Mesenchymal stem cell (in vitro differentiated cells and primary cell): Measurements from ENCODE around the gene NPTXR.

ENCODE experiments used
- DNase-seq: peaks from one replicate; pipeline ENCODE4 v3.0.0-alpha.2; 2013
- H2AFZ ChIP-seq: one replicate; pipeline ENCODE4 v1.6.1; 2013; ENCODE audit warnings: low read depth, mild to moderate bottlenecking, control low read depth, inconsistent platforms, low read length, moderate library complexity
- H2AK5ac ChIP-seq: 2 replicates; pipeline ENCODE4 v1.6.1; 2013; ENCODE audit warnings: low read length, moderate library complexity, mild to moderate bottlenecking, inconsistent platforms; ENCODE audit not compliant: severe bottlenecking
- H2BK120ac ChIP-seq: one replicate; pipeline ENCODE4 v1.6.1; 2013; ENCODE audit warnings: low read depth, mild to moderate bottlenecking, inconsistent platforms, low read length, moderate library complexity
- H2BK12ac ChIP-seq, 2 experiments: one replicate each; pipeline ENCODE4 v1.6.1; 2013; ENCODE audit warnings: inconsistent platforms in 2 of 2, low read length in 2 of 2, mild to moderate bottlenecking in 2 of 2, moderate library complexity in 2 of 2, control low read depth in 1 of 2
- H2BK15ac ChIP-seq: one replicate; pipeline ENCODE4 v1.6.1; 2013; ENCODE audit warnings: mild to moderate bottlenecking, low read depth, inconsistent platforms; ENCODE audit not compliant: poor library complexity, severe bottlenecking
- H2BK5ac ChIP-seq: 2 replicates; pipeline ENCODE4 v1.6.1; 2013; ENCODE audit warnings: low read depth, mild to moderate bottlenecking, low read length, control low read depth, inconsistent platforms; ENCODE audit not compliant: poor library complexity, severe bottlenecking
- H3K14ac ChIP-seq, 2 experiments: one replicate each; pipeline ENCODE4 v1.6.1; 2013; ENCODE audit warnings: inconsistent platforms in 2 of 2, low read length in 2 of 2, control low read depth in 1 of 2, mild to moderate bottlenecking in 1 of 2, moderate library complexity in 1 of 2
- H3K18ac ChIP-seq, 2 experiments: one replicate each; pipeline ENCODE4 v1.6.1; 2013; ENCODE audit warnings: inconsistent platforms in 2 of 2, low read length in 2 of 2, control low read depth in 1 of 2, low read depth in 1 of 2, mild to moderate bottlenecking in 1 of 2
- H3K23ac ChIP-seq, 2 experiments: one replicate each; pipeline ENCODE4 v1.6.1; 2013; ENCODE audit warnings: inconsistent platforms in 2 of 2, low read length in 2 of 2, mild to moderate bottlenecking in 2 of 2, moderate library complexity in 2 of 2, control low read depth in 1 of 2
- H3K27ac ChIP-seq: 2 replicates; pipeline ENCODE4 v1.5.1; 2013; ENCODE audit warnings: mild to moderate bottlenecking, moderate library complexity, low read length, control low read depth, inconsistent platforms; ENCODE audit not compliant: poor library complexity, severe bottlenecking
- H3K27me3 ChIP-seq, 2 experiments: 2 replicates each; pipeline versions ENCODE4 v1.6.1 to v1.7.0; 2013; ENCODE audit warnings: low read length in 2 of 2, mild to moderate bottlenecking in 2 of 2, moderate library complexity in 2 of 2, control low read depth in 1 of 2, inconsistent platforms in 1 of 2; ENCODE audit not compliant: control insufficient read depth in 1 of 2, insufficient read depth in 1 of 2
- H3K36me3 ChIP-seq, 2 experiments: 2 replicates each; pipeline versions ENCODE4 v1.6.1 to v1.7.0; 2013; ENCODE audit warnings: low read length in 2 of 2, control low read depth in 1 of 2, inconsistent platforms in 1 of 2, low read depth in 1 of 2, mild to moderate bottlenecking in 1 of 2; ENCODE audit not compliant: insufficient read depth in 2 of 2, control insufficient read depth in 1 of 2
- H3K4ac ChIP-seq, 2 experiments: one replicate each; pipeline ENCODE4 v1.6.1; 2013; ENCODE audit warnings: inconsistent platforms in 2 of 2, low read length in 2 of 2, mild to moderate bottlenecking in 2 of 2, moderate library complexity in 2 of 2, control low read depth in 1 of 2, low read depth in 1 of 2
- H3K4me1 ChIP-seq: 2 replicates; pipeline ENCODE4 v1.6.1; 2013; ENCODE audit warnings: low read depth, low read length, control low read depth; ENCODE audit not compliant: control insufficient read depth, insufficient read depth
- H3K4me2 ChIP-seq: 2 replicates; pipeline ENCODE4 v1.6.1; 2013; ENCODE audit warnings: low read length, mild to moderate bottlenecking, inconsistent platforms; ENCODE audit not compliant: poor library complexity, severe bottlenecking
- H3K4me3 ChIP-seq, 2 experiments: 2 replicates each; pipeline versions ENCODE4 v1.5.1 to v1.7.0; 2013; ENCODE audit warnings: low read length in 2 of 2, mild to moderate bottlenecking in 2 of 2, control low read depth in 1 of 2, low read depth in 1 of 2; ENCODE audit not compliant: insufficient read depth in 1 of 2
- H3K79me1 ChIP-seq: replicated peaks from 2 replicates; pipeline ENCODE4 v1.6.1; 2013; ENCODE audit warnings: mild to moderate bottlenecking, control low read depth, low read length, inconsistent platforms; ENCODE audit not compliant: poor library complexity, severe bottlenecking
- H3K9ac ChIP-seq: 2 replicates; pipeline ENCODE4 v1.7.0; 2013; ENCODE audit warnings: mild to moderate bottlenecking, low read length, moderate library complexity
- H3K9me3 ChIP-seq: 2 replicates; pipeline ENCODE4 v1.7.0; 2013; ENCODE audit warnings: mild to moderate bottlenecking, low read length; ENCODE audit not compliant: control insufficient read depth
- H4K8ac ChIP-seq: one replicate; pipeline ENCODE4 v1.6.1; 2013; ENCODE audit warnings: inconsistent platforms, mild to moderate bottlenecking, low read length, moderate library complexity
- H4K91ac ChIP-seq: one replicate; pipeline ENCODE4 v1.6.1; 2013; ENCODE audit warnings: mild to moderate bottlenecking, low read length, inconsistent platforms
- WGBS: methylation state at CpG from one replicate; pipeline ENCODE4 v1.1.7; 2013; ENCODE audit warnings: mixed read lengths; 5-methylcytosine and 5-hydroxymethylcytosine counted together

The NPTXR gene

DNA sequence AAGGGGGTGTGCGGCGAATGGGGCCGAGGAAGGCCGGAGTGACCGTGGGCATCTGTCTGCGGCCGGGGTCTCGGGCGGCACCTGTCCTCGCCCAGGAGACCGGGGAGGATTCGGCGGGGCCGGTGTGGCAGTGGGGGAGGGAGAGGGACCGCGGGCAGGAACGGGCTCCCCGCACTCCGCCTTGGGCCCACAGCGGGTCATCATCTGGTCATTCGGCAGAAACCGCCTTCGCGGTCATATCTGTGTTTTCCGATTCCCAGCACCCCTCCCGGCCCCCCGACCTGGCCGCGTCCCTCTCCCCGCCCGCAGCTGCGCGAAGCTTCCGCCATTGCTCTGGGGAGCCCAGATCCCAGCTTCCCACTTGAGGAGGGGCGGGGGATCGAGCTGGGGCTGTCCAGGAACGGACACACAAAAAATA, 29.0 kb upstream of the NPTXR start:
- Histone ChIP-seq H3K4me2 (peak overlapping the region; percentile 85), H2BK120ac (peak overlapping the region; percentile 90), H3K9me3 (peaks cover under 1% of the 10 kb centered on the region), H2AFZ (peak overlapping the region; percentile 86), H2BK5ac (peak overlapping the region; percentile 84), H3K4me1 (peaks cover 14% of the 10 kb centered on the region), H4K91ac (peak overlapping the region; percentile 97), H2AK5ac (no peak overlapping the region), H2BK15ac (peak overlapping the region; percentile 98), H3K4me3 (peak overlapping the region; percentile 77 to 89), H3K27me3 (peaks cover 5 to 13% of the 10 kb centered on the region in 2 experiments), H4K8ac (peak overlapping the region; percentile 99), H3K27ac (peak overlapping the region; percentile 82), H3K36me3 (peaks cover 15 to 22% of the 10 kb centered on the region in 2 experiments), H3K23ac (peak overlapping the region; percentile 51 to 70), H3K18ac (peak overlapping the region; percentile 97), H3K9ac (peak overlapping the region; percentile 98), H3K4ac (peak overlapping the region; percentile 46 to 93), H3K79me1 (peaks cover 18% of the 10 kb centered on the region), H3K14ac (peak overlapping the region in 1 of 2 experiments; percentile 98), H2BK12ac (peak overlapping the region; percentile 57 to 91)
- DNase-seq = peak; percentile 61
- 1% methylated on average over 34 of the region's 37 CpGs for WGBS

DNA sequence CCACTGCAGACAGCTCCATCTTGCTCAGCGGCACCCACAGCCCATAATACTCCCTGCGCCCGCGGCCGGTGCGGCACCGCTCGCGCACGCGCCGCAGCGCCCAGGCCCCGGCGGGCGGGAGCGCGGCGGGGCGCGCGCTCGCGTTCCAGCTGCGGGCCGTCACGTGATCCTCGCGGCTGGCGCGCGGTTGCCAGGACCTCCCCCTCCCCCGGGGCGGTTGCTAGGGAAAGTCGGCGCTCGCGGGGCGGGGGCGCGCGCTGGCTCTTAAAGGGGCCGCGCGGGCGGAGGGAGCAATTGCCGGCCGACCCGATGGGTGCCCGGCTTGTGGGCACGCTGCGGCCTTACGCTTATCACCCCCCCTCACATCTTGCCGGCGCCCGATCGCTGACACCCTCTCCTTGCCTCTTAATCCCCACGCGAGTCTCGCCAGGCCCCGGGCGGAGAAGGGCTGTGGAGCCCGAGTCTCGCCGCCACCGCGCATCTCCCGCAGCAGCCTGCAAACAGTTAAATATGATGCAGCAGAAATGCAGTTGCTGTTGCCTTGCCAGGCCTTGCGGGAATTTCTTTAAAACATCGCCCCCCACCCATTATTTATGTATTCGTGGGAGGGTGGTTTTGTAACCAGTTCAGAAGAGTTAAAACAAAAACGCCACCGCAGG, 28.5 kb upstream of the NPTXR start, which contains the start of gene CBX6:
TSS of gene CBX6 (minus strand) at position 45 of the 659 bp plus-strand sequence. CDS start at position 19, 26 bp downstream.
- H3K36me3 ChIP-seq = peaks cover 20 to 28% of the 10 kb centered on the region in 2 experiments
- H3K4me1 ChIP-seq = peaks cover 14% of the 10 kb centered on the region
- H2BK12ac ChIP-seq = peak within 1 kb of the TSS; percentile 57 to 91
- H3K27ac ChIP-seq = peak within 1 kb of the TSS; percentile 82
- peak within 1 kb of the TSS in 1 of 2 experiments; percentile 98 for H3K14ac ChIP-seq
- H3K9ac ChIP-seq = peak within 1 kb of the TSS; percentile 98
- peak; percentile 92 for DNase-seq
- H3K4ac ChIP-seq = peak within 1 kb of the TSS; percentile 46 to 93
- H3K18ac ChIP-seq = peak within 1 kb of the TSS; percentile 97
- H2AK5ac ChIP-seq = peak within 1 kb of the TSS; percentile 11
- H4K91ac ChIP-seq = peak within 1 kb of the TSS; percentile 97
- H3K23ac ChIP-seq = peak within 1 kb of the TSS; percentile 51 to 91
- peak within 1 kb of the TSS; percentile 98 for H2BK15ac ChIP-seq
- H4K8ac ChIP-seq = peak within 1 kb of the TSS; percentile 99
- no peaks in the 10 kb centered on the region for H3K9me3 ChIP-seq
- H3K4me3 ChIP-seq = peak within 1 kb of the TSS; percentile 80 to 89
- H3K27me3 ChIP-seq = peaks cover 5 to 11% of the 10 kb centered on the region in 2 experiments
- H2BK5ac ChIP-seq = peak within 1 kb of the TSS; percentile 84
- under 1% methylated on average over 55 of the region's 73 CpGs for WGBS
- peak within 1 kb of the TSS; percentile 86 for H3K4me2 ChIP-seq
- H2BK120ac ChIP-seq = peak within 1 kb of the TSS; percentile 90
- peaks cover 23% of the 10 kb centered on the region for H3K79me1 ChIP-seq
- H2AFZ ChIP-seq = peak within 1 kb of the TSS; percentile 86

- Histone ChIP-seq H3K14ac (peak overlapping the region in 1 of 2 experiments; percentile 75), H3K4ac (peak overlapping the region in 1 of 2 experiments; percentile 71), H4K8ac (peak overlapping the region; percentile 76), H4K91ac (no peak overlapping the region), H2BK12ac (no peak overlapping the region), H3K27me3 (peaks cover 5 to 11% of the 10 kb centered on the region in 2 experiments), H2BK15ac (peak overlapping the region; percentile 55), H3K27ac (peak overlapping the region; percentile 80), H3K9me3 (no peaks in the 10 kb centered on the region), H3K79me1 (peaks cover 26% of the 10 kb centered on the region), H3K36me3 (peaks cover 27 to 30% of the 10 kb centered on the region in 2 experiments), H3K23ac (no peak overlapping the region), H3K4me3 (peak overlapping the region; percentile 80 to 85), H3K9ac (peak overlapping the region; percentile 89), H3K4me2 (peak overlapping the region; percentile 86), H3K18ac (peak overlapping the region; percentile 29 to 92), H3K4me1 (peaks cover 14% of the 10 kb centered on the region), H2BK120ac (peak overlapping the region; percentile 29), H2AK5ac (no peak overlapping the region), H2BK5ac (no peak overlapping the region), H2AFZ (peak overlapping the region; percentile 68)
- 0% methylated on average over 27 of the region's 77 CpGs for WGBS
- DNase-seq = peak; percentile 52
Measured at GRCh38 chr22:38871360-38872171, 27.7 kb upstream of the NPTXR start.
